ENCODE measurements around the gene MLF2. TPM values are rescaled to one million over a fixed set of nuclear protein-coding genes. Genes with fewer than 3 reads are reported as not detected.

The MLF2 gene
- total and polyA plus RNA-seq, 2 of the 13 experiments (the other 11 are each of a cell fraction or from before 2014, with no cell fraction given) = 88.1 to 167 TPM

DNA sequence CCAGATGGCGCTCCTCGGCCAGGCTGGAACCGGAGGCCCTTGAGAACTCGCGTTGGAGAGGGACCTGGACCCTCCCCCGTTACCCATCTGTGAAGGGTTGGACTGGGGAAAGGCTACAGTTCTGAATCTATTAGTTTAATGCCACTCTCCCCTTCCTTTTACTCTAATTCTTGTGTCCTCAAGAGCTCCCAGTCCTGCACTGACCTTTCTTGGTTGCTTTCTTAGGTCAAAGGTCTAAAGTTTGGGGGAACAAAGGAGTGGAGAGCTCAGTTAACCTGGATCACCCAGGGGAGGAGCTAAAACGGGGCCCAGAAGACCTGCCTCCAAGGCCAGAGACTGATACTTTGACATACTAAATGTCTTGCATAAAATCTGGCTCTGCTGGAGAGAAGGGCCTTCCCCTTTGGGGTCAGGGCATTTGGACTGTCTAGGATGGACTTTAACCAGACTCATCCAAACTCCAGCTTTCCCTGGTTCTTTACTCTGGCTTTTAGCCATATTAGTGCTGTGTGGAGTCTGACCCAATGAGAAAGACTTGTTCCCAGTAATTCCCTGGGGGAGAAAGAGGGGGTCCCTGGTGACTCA lies 923 bp upstream of the MLF2 start (continued):
- TF ChIP-seq POGZ (CRISPR knock-in tag; IDR thresholded peaks at IDR 0.05) = 0 out of 2 replicates have a peak, but pooled peaks have one; percentile 34
- TF ChIP-seq HNF4G (IDR thresholded peaks at IDR 0.05; ENCODE audit: borderline replicate concordance, low read depth, low read length) = peak; percentile 77
- no peak for TF ChIP-seq HNF4G (CRISPR knock-in tag; IDR thresholded peaks at IDR 0.05; ENCODE audit: borderline replicate concordance, low read depth)
- TF ChIP-seq ZNF224 (CRISPR knock-in tag; IDR thresholded peaks at IDR 0.05) = 0 out of 2 replicates have a peak, but pooled peaks have one; percentile 27
- TF ChIP-seq, protein P1, sequence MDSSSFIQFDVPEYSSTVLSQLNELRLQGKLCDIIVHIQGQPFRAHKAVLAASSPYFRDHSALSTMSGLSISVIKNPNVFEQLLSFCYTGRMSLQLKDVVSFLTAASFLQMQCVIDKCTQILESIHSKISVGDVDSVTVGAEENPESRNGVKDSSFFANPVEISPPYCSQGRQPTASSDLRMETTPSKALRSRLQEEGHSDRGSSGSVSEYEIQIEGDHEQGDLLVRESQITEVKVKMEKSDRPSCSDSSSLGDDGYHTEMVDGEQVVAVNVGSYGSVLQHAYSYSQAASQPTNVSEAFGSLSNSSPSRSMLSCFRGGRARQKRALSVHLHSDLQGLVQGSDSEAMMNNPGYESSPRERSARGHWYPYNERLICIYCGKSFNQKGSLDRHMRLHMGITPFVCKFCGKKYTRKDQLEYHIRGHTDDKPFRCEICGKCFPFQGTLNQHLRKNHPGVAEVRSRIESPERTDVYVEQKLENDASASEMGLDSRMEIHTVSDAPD (CRISPR knock-in tag; IDR thresholded peaks at IDR 0.05) = peak; percentile 35; the same call in 1 of the 2 replicates
- 0 out of 2 replicates have a peak, but pooled peaks have one; percentile 7 for TF ChIP-seq ESRRA (CRISPR knock-in tag; IDR thresholded peaks at IDR 0.05; ENCODE audit: low read depth)

DNA sequence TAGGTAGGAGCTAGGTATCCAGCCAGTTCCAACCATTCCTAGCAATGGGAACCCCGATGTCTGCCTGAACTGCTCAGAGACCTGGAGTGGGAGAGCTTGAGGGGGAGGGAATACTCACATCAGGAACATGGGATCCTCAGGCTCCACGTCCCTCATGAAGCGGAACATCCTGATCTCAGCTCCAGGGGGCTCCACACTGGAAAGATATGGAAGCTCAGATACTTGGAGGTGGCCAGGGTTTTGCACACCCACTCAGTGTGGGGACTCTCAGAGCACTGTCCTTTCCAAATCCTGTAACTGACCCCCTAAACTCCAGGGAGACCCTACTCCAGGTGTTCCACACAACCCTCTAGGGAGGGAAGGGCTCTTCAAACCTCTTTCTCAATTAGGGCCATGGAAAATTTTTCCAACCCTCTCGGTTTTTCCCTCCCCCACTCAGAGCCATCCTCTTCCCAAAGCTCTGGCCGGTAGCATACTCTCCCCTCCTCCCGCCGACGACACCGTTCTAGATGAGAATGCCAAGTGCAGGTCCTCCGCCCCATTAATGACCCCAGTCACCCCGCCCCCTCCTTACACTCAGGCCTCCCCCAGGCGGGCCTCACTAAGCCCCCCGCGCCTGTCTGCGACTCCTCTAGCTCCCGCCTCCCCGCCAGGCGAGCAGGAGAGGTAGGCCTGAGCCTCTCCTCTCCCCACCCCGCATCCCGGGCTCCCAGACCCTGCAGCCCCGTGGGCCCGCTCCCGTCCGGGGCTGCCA lies 597 bp downstream of the MLF2 start:
- peak; percentile 29 for ATAC-seq
- Histone ChIP-seq H3K27me3 (ENCODE audit: control insufficient read depth in 1 of 2, insufficient read depth in 2 of 2, low read length in 2 of 2) (no peaks in the 10 kb centered on the region), H3K36me3 (replicated peaks in 1 of 2; ENCODE audit: control insufficient read depth in 1 of 2, insufficient read depth in 2 of 2, low read length in 2 of 2) (peaks cover 28 to 43% of the 10 kb centered on the region in 2 experiments), H4K20me1 (ENCODE audit: insufficient read depth, low read length) (0 out of 2 replicates have a peak, but pooled peaks cover 6% of the 10 kb centered on the region), H2AFZ (ENCODE audit: low read length) (no peak overlapping the region), H3K79me2 (ENCODE audit: insufficient read depth, low read length) (peaks cover 21% of the 10 kb centered on the region), H3K4me1 (ENCODE audit: insufficient read depth, low read length) (peaks cover 28% of the 10 kb centered on the region), H3K9me3 (ENCODE audit: low read length) (no peaks in the 10 kb centered on the region), H3K4me2 (ENCODE audit: low read depth, low read length) (peak overlapping the region; percentile 98), H3K4me3 (replicated peaks in 1 of 3; ENCODE audit: insufficient read depth in 1 of 3, low read depth in 2 of 3, low read length in 3 of 3) (peak overlapping the region; percentile 73 to 99 (median 97)), H3K9ac (ENCODE audit: insufficient read depth, low read depth, low read length) (peak overlapping the region; percentile 96), H3K27ac (ENCODE audit: extremely low read length, insufficient read depth, low read length) (peak overlapping the region; percentile 96)
- DNase-seq (ENCODE audit: low spot score) = peak; percentile 51
- WGBS (ENCODE audit: low lambda C conversion rate) = 4% methylated on average over 15 of the region's 24 CpGs
- in situ Hi-C loops (cut with HindIII; ENCODE audit: extremely low pct_ligation_motif_present, low pct_unique_long_range_greater_than_20kb) (loop anchor here (5.0 kb wide), 1 partner anchor 75 kb away; the partner anchor contains the start of gene P3H3), intact Hi-C loops (cut with micrococcal nuclease; ENCODE audit: unreplicated experiment) (loop anchor here (2.0 kb wide), 2 partner anchors 18 to 64 kb away; partner anchors contain the start of gene ZNF384)
- FAIRE-seq = peak; percentile 59
- ChIA-PET CTCF (ENCODE audit: low intra/inter-chr PET ratio, low total read pairs) (interaction anchor here (1.1 to 4.4 kb wide), 5 partner anchors 15 to 83 kb away, joined by 3 to 54 read pairs (median 13); partner anchors contain the start of gene PTMS), POLR2A (interaction anchor here (1.0 to 3.8 kb wide), 29 partner anchors 8 to 198 kb away, joined by 3 to 162 read pairs (median 8); partner anchors contain the start of genes C12orf57, CD4, CDCA3 and COPS7A)
- BruUV-seq (replicated peaks) = TSS peak; percentile 55
- TF ChIP-seq, protein P2, sequence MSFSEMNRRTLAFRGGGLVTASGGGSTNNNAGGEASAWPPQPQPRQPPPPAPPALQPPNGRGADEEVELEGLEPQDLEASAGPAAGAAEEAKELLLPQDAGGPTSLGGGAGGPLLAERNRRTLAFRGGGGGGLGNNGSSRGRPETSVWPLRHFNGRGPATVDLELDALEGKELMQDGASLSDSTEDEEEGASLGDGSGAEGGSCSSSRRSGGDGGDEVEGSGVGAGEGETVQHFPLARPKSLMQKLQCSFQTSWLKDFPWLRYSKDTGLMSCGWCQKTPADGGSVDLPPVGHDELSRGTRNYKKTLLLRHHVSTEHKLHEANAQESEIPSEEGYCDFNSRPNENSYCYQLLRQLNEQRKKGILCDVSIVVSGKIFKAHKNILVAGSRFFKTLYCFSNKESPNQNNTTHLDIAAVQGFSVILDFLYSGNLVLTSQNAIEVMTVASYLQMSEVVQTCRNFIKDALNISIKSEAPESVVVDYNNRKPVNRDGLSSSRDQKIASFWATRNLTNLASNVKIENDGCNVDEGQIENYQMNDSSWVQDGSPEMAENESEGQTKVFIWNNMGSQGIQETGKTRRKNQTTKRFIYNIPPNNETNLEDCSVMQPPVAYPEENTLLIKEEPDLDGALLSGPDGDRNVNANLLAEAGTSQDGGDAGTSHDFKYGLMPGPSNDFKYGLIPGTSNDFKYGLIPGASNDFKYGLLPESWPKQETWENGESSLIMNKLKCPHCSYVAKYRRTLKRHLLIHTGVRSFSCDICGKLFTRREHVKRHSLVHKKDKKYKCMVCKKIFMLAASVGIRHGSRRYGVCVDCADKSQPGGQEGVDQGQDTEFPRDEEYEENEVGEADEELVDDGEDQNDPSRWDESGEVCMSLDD (CRISPR knock-in tag; IDR thresholded peaks at IDR 0.05; ENCODE audit: borderline replicate concordance) = no peak
- TF ChIP-seq TGIF2 (CRISPR knock-in tag; IDR thresholded peaks at IDR 0.05) (peak; percentile 24; the same call in 1 of the 2 replicates), CCDC6 (CRISPR knock-in tag; IDR thresholded peaks at IDR 0.05) (no peak), ZFP36L1 (CRISPR knock-in tag; IDR thresholded peaks at IDR 0.05) (no peak), HOXA5 (CRISPR knock-in tag; IDR thresholded peaks at IDR 0.05) (no peak), SMC3 (IDR thresholded peaks at IDR 0.05; ENCODE audit: low read length) (peak; percentile 42), PHF5A (CRISPR knock-in tag; IDR thresholded peaks at IDR 0.05; ENCODE audit: low read depth, unreplicated experiment) (no peak), GFI1 (CRISPR knock-in tag; IDR thresholded peaks at IDR 0.05; ENCODE audit: borderline replicate concordance) (peak; percentile 2; the same call in 1 of the 2 replicates), HDAC6 (IDR thresholded peaks at IDR 0.05; ENCODE audit: low read depth, low read length) (no peak), ZNF761 (CRISPR knock-in tag; conservative IDR thresholded peaks at IDR 0.05) (0 out of 2 replicates have a peak, but pooled peaks have one; percentile 13), XRCC5 (optimal IDR thresholded peaks at IDR 0.05; ENCODE audit: low read length) (peak; percentile 62)
